SK-N-MC (cell line): Measurements from ENCODE around the gene KCNC2.

ENCODE experiments used
- EZH2 ChIP-seq: fragments of 200-600 bp; sonication (generic); IDR thresholded peaks from one replicate; pipeline ENCODE4 v1.6.1; 2017; ENCODE audit warnings: antibody characterized with exemption
- POLR2AphosphoS5 ChIP-seq: IDR thresholded peaks from 2 replicates; pipeline ENCODE4 v1.6.1; 2012; ENCODE audit warnings: mild to moderate bottlenecking, low read depth, low read length, borderline replicate concordance

DNA sequence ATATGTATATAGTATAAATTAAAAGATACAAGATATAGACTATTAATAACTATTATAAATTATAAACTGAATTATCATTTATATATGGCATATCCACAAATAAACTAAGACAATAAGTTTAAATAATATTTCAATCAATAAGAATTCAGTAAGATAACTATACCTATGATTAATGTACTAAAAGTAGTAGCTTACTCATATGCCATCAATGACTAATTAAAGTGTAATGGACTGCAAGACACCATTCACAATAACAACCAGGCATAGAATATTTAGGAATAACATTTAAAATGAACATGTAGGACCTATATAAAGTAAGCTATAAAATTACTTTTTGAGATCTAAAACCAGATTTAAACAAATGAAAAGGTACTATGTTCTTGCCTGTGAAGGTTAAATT, 18.8 kb downstream of the KCNC2 start:
- TF ChIP-seq POLR2AphosphoS5: no peak
- no peak for TF ChIP-seq EZH2
